Measurements from ENCODE around the gene PTGR3. TPM values are rescaled to one million over a fixed set of nuclear protein-coding genes. Genes with fewer than 3 reads are reported as not detected.

The PTGR3 gene
- total RNA-seq, 4 donors from 2014 or later: 16.9 to 24.3 (median 21.1) TPM

- TF ChIP-seq CTCF (IDR thresholded peaks at IDR 0.05): no peak
- no peak for ATAC-seq (ENCODE audit: low FRiP score)
Observed at GRCh38 chr18:75165926-75166325, 43.0 kb downstream of the PTGR3 start.

GRCh38 chr18:75164479-75164878, 44.5 kb downstream of the PTGR3 start:
- DNase-seq (ENCODE audit: low spot score) (no peak), ATAC-seq (ENCODE audit: low FRiP score) (no peak)
- TF ChIP-seq CTCF (IDR thresholded peaks at IDR 0.05): no peak

More at GRCh38 chr18:75165926-75166325, 43.0 kb downstream of the PTGR3 start:
- DNase-seq (ENCODE audit: low spot score): no peak

GRCh38 chr18:75163736-75164135, 45.2 kb downstream of the PTGR3 start:
- TF ChIP-seq CTCF (IDR thresholded peaks at IDR 0.05): no peak
- DNase-seq (ENCODE audit: low spot score): no peak
- no peak for ATAC-seq (ENCODE audit: low FRiP score)

- DNase-seq (ENCODE audit: low spot score): no peak
- ATAC-seq (ENCODE audit: low FRiP score): no peak
- no peak for TF ChIP-seq CTCF (IDR thresholded peaks at IDR 0.05)
Observed at GRCh38 chr18:75162978-75163377, 46.0 kb downstream of the PTGR3 start.

- no peak for TF ChIP-seq CTCF (IDR thresholded peaks at IDR 0.05)
- DNase-seq (ENCODE audit: low spot score) (no peak), ATAC-seq (ENCODE audit: low FRiP score) (no peak)
Observed at GRCh38 chr18:75162467-75162866, 46.5 kb downstream of the PTGR3 start.

- no peak for TF ChIP-seq CTCF (IDR thresholded peaks at IDR 0.05)
- ATAC-seq (ENCODE audit: low FRiP score): no peak
- DNase-seq (ENCODE audit: low spot score): no peak
Observed at GRCh38 chr18:75161256-75162028, 47.5 kb downstream of the PTGR3 start.

- TF ChIP-seq CTCF (IDR thresholded peaks at IDR 0.05): no peak
Observed at GRCh38 chr18:75160364-75160763, 48.6 kb downstream of the PTGR3 start.

More at GRCh38 chr18:75160364-75160763, 48.6 kb downstream of the PTGR3 start:
- no peak for ATAC-seq (ENCODE audit: low FRiP score)
- DNase-seq (ENCODE audit: low spot score): no peak
